GM04504 (cell line): ENCODE data around the gene GRHPR.

Source experiments
- DNase-seq: peaks from one replicate; pipeline ENCODE4 v3.0.0-alpha.2; 2012; ENCODE audit warnings: low read depth

The GRHPR gene

GRCh38 chr9:37485389-37486255 lies 63.1 kb downstream of the GRHPR start, which contains the start of gene POLR1E:
Gene POLR1E, plus strand, starts transcription at chr9:37485948. Its CDS starts 100 bp downstream, at chr9:37486048.
- peak; percentile 74 for DNase-seq

- DNase-seq = no peak
Measured at GRCh38 chr9:37486256-37486615, 63.7 kb downstream of the GRHPR start.
